Measurements from ENCODE around the gene PHYKPL.

DNA sequence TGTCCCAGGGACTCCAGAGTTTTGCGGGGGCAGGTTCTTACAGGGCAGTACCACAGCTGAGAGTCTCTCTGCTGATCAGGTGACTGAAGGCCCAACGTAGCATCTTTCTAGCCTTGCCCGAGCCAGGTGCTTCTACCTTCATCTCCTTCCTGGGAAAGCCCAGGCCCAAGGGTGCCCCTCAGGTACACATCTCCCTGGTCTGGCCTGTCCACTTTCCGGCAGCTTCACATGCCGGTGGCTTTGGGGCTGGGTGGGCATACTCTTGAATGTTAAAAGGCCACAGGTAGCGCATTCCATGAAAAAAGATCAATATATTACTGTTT, 5.7 kb upstream of the PHYKPL start:
- TF ChIP-seq POU5F1 (IDR thresholded peaks at IDR 0.05; ENCODE audit: low read depth, low read length) (no peak), HDAC6 (IDR thresholded peaks at IDR 0.05; ENCODE audit: low read depth, low read length) (no peak), TEAD4 (IDR thresholded peaks at IDR 0.05; ENCODE audit: low read depth, low read length) (no peak)
- TF ChIP-seq, protein P1, sequence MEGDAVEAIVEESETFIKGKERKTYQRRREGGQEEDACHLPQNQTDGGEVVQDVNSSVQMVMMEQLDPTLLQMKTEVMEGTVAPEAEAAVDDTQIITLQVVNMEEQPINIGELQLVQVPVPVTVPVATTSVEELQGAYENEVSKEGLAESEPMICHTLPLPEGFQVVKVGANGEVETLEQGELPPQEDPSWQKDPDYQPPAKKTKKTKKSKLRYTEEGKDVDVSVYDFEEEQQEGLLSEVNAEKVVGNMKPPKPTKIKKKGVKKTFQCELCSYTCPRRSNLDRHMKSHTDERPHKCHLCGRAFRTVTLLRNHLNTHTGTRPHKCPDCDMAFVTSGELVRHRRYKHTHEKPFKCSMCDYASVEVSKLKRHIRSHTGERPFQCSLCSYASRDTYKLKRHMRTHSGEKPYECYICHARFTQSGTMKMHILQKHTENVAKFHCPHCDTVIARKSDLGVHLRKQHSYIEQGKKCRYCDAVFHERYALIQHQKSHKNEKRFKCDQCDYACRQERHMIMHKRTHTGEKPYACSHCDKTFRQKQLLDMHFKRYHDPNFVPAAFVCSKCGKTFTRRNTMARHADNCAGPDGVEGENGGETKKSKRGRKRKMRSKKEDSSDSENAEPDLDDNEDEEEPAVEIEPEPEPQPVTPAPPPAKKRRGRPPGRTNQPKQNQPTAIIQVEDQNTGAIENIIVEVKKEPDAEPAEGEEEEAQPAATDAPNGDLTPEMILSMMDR (IDR thresholded peaks at IDR 0.05; ENCODE audit: control extremely low read depth in 1 of 3, insufficient read depth in 1 of 3, low read depth in 1 of 3, low read length in 3 of 3) = no peak
